ENCODE results near the gene CREB3L4.
A peak's percentile ranks its signal among the peaks of the same experiment; 100 is the strongest.

The CREB3L4 gene

DNA sequence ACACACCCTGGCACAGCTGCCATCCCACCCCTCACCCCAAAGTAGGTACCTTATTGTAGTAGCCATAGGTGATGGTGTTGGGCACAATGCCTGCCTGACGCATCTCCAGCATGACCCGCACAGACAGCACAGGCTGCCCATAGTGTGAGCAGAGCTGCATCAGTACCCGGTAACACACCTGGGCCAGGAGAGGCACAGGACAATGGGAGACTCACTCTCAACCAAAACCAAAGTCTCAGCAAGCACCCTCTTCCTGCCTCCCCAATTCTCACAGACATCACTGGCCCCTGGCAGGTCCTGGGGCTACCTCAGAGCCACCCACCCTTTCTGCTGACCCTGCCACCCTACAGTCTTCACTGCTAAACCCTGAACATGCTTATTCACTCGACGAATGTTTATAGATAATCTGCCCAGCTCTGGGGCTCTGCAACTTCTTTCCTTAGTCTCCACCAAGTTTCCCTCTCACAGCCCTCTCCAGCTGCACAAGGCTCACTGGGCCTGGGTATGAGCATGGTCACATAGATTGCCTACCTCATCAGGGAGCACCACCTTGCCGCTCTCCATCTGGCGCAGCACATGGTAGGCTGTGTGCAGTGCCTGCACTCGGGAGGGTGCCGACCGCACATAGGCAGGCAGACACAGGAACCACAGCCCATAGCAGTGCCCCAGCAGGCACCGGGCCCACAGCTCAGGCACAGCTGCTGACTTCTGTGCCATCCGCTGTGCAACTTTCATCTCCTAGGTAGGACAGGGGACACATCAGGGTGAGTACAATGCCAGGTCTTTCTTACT, 31.5 kb upstream of the CREB3L4 start:
- DNase-seq: no peak

DNA sequence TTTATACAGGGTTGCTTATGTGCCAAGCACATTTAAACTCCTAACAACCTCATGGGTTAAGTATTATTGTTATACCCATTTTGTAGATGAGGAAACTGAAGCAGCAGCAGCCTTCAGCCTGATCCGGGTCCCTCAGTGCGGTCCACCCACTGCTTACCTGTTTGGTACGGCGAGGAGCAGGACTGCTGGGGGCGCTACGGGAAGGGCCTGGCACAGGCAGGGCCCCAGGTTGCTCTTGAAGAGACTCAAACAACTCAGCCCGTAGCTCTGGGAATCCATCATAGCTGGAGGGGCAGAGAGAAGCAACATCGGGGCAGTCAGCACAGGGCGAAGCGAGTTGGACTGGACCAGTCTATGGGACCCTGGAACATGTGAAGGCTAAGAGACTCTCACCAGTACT, 30.4 kb upstream of the CREB3L4 start:
- no peak for DNase-seq

DNA sequence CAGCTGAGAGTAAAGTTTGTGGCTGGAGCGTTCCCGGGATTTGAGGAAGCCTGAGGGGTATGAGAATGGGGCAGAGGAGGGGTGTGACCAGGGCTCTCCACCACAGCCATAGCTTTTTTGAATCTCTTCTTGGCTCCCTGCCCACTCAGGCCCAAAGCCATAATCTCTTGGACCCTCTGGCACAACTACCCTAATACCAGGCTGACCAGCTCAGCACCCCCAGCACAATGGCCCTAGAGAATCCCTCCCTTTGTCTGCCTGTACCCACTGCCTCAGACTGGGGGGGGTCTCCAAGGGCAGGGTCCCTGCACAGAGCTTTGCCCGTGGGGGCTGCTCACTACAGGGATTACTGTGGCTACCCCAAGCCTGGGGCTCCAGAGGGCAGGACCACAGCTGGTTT, 28.7 kb upstream of the CREB3L4 start:
- no peak for DNase-seq

DNA sequence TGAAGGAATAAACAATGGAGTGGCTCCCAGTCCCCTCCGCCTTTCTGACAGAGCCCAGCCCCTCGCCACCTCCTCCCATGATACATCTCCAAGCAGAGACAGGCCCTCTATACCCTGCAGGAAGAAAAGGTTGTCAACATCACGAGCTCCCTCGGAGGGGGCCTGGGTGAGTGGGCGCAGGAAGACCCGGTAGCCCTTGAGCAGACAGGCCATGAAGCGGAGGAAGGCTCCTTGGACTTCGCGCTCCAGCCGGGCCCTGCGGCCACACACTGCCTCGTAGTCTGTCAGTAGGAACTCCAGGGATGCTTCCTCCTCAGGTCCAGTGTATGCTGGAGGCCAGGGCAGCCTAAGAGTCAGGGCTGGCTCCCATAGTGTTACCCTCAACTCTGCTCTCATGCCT, 28.2 kb upstream of the CREB3L4 start:
- DNase-seq: no peak

DNA sequence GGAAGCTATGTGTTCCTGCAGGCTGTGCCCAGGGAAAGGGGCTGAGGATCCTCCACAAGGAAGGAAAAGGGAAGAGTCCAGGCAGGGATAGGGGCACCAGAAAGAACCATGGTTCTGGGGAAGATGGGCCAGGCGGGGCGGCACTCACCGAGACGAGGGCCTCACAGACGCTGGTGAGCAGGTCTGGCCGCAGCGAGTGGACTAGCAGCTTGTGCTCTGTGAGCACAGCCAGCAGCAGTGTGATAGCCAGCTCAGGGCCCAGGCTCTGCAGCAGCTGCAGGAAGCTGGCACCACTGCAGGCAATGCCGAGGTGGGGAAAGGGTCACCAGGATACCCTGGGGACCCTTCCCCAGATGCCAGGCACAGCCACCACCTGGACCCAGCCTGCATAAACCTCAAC, 26.9 kb upstream of the CREB3L4 start:
- no peak for DNase-seq

DNA sequence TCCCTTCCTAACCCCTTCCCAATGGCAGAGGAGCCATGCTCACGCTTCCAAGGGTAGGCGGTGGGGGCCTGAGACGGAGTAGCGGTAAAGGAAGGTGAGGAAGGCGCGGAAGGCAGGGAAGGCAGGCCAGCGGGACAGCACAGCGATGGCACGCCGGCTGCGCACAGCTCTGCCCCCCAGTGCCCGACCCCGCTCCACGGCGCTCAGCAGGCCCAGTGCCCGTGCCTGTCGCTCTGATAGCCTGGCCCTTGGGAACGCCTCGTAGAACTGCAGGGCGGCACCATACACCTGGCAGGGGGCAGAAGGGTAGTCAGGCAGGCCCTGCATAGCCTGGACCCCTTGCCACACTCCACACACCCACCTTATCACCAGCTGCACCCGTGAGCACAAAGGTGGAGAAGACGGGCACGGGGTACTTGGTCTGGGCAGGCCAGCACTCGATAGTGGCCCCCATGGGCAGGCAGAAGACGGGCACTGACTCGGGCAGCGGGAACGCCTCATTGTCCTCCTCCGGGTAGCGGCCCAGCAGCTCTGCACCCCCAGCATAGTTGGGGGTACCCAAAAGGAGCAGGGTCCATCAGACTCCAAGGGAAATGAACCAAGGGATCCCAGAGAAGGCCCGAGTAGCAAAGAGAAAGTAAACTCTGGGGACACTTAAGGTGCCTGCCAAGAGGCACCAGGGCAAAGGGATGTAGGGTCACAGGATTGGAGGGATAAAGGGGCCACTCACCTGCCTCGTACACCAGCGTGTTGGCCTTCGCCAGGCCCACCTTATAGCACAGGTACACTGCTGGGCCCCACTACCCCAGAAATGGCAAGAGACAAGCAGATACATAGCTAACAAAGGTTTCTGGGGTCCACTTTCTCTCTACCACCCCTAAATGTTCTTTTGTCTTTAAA, 25.6 kb upstream of the CREB3L4 start:
- DNase-seq: no peak

DNA sequence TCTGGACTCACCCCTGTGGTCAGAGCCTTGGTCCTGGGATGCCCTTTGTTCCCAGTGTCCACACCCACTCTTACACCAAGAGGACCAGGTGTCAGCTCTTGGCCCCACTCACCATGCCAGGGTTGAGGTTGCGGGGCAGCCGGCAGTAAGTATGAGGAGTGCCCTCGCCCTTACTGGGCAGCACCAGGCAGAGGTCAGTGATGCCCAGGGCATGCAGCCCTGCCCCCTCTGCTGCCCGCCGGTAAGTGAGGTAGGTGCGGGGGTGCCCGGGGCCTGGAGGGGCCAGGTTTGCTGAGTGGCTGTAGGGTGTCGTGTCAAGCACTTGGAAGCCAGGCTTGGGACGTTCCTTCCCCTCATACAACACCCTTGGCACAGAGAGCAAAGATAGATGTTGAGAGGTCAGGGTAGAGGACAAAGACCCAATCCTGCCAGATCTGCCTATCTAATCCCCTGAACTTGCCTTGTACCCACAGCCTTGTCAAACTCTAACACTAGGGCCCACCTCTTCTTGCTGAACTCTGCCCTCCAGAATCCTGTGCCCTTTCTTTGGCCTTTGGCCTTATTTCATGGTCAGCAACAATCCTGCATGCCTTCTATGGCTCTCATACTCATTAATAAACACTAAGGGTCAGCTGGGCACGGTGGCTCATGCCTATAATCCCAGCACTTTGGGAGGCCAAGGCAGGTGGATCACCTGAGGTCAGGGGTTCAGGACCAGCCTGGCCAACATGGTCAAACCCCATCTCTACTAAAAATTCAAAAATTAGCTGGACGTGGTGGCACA, 24.7 kb upstream of the CREB3L4 start:
- no peak for DNase-seq

DNA sequence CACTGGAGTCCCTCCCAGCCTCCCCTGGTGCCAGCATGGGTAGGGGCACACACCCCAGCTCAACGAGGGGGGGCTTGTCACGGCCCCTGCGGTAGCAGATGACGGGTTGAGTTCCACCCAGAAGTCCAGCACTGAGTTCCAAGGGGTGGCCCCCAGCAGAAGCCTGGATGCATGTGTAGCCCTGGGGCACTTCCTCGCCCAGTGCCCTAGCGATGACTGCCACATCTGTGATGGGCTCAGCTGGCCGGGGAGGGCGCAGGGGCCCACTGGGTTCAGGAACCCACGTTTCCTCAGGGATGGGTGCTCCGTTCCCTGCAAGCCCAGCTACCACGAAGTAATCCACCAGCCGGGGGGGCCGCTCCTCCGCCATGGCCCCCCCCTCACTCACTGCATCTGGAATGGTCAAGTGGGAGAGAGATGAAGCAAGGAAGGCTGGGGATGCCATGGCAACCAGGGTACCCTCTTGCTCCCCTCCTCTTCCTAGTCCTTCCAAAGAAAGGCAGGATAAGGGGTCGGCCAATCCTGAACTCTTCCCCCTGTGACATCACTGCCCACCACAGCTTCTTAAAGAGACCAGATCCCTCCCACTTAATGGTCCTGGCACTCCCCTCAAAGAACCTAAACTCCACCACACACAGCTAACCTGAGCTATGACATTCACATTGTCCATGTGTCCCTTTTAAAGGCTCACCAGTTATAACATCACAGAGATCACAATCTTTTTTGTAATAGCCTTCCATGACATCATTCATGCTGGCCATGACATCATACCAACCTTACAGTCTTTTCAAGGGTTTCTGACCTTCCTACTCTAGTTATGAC, 23.5 kb upstream of the CREB3L4 start:
- DNase-seq: no peak

DNA sequence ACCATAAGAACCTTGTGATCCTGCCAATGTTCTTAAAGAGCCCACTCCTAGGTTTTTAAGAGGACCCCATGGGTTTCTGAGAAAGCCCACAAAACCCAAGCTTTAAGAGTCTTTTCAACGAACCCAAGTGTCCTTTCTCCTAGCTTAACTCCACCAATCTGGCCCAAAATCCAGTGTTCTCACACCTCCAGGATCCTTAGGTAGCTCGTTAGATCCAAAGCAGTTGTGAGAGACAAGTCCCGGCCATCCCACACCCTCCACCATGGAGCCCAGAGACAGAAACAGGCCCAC, 22.9 kb upstream of the CREB3L4 start:
- no peak for DNase-seq

DNA sequence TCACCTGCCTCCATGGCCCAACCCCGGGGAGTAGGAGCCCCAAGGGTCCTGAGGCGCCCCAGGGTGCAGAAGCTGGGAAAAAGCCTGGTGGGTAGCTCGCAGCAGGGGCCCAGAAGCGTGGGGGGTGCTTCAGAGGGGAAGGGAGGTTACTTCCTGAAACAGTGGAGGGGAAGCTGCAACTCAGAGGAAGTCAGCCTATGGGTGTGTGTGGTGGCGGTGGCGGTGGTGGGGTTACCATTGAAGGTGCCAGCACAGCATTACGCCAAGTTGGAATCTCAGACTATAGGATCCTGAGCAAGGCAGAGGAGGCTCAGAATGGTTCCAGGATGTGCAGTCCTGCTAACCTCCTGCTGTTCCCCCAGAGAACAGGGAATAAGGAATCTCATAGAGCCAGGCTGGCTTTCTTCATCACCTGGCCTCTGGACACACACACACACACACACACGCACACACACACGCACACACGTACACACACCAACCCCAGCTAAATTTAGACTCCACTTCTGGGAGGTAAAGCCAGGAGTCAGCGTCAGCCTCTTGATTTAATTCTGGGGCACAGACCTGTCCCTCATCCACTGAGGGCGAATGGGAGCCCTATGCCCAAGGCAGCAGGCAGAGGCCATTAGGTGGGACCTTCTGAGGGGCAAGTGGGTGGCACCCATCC, 22.4 kb upstream of the CREB3L4 start:
- peak in 14 of 56 donors; percentile 11 to 36 (median 21) for DNase-seq

DNA sequence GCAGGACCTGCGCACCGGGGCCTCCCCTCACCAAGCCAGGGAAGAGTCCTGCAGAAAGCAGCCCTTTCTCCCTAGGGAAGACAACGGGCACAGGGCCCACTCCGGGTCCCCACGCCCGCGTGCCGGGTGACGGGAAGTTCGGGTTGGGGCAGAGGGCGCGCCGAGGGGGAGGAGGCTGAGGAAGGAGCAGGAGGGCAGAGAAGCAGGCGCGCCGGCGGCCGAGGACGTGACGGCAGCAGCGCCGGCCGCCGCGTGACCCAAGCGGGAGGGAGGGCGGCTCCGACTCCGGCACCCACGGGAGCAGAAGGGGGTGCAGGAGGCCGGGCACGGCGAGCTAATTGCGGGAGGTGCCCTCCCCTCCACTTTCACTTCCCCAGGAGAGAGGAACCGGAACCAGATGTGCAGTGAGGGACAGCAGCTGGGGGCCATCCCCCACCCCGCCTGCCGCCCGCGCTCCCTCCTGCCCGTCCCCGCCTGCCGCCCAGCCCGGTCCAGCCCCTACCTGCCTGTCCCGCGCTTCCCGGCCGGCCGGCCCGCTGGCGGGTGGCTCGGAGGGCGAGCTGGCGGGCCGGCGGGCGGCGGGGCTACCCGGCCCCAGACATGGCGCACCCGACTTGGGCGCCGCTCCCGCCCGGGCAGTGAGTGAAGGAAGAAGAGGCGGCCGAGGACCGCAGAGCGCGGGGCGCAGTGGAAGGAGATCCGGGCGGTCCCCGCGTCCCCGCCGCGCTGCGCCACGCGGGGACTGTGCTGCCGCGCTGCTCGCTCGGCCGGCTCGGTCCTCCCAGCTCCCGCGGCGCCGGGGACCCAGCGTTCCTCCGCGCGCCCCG, 21.7 kb upstream of the CREB3L4 start:
- peak in 52 of 56 donors; percentile 25 to 83 (median 62) for DNase-seq

DNA sequence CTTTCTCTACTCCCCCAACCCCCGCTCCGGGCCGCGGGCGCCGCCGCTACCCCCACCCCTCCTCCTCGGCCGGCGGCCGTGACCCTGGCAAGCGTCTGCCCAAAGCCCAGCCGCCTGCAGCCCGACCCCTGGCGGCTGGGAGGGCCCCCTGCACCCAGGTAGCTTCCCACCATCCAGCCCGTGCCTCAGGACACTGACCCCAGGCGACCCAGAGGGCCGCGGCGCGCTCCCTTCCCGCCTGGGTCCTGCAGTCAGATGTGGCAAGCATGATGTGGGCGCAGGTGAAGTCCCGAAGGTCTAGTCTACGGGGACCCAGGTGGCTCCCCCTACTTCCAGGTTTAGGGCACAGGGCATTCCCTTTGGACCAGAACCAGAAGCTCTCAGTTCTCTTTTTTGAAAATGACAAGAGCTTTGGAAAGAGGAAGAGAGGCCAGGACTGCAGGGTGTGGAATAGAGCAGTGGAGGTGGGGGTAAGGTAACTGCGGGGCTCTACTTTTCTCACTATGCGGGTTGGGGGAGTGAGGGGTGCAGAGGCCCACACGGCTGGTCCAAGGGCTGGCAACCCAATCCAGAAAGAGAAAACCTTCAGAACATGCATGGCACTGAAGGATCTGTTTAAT, 21.0 kb upstream of the CREB3L4 start, which contains the start of gene DENND4B:
Gene DENND4B (minus strand): TSS at position 97 of the 620 bp plus-strand sequence. CDS start 2,344 bp downstream, outside the sequence.
- DNase-seq: peak in 53 of 56 donors; percentile 26 to 82 (median 61)

DNA sequence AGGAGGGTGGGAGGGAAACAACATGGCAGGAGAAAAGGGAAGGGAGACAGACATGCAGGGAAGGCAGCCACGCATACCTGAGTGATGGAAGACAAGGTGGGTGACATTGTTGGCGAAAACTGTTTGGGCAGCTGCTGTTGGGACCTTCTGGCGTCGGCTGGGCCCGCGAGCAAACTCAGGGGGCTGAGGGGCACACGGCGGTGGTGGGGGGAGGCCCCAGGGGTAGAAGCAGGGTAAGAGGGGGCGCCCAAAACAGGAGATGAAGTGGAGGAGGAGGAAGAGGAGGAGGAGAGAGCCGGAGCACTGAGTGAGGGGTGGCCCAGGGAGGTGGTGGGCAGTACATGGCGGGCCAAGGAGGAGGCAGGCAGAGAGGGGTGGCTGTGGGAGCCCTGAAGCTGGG, 16.5 kb upstream of the CREB3L4 start:
- DNase-seq: no peak

DNA sequence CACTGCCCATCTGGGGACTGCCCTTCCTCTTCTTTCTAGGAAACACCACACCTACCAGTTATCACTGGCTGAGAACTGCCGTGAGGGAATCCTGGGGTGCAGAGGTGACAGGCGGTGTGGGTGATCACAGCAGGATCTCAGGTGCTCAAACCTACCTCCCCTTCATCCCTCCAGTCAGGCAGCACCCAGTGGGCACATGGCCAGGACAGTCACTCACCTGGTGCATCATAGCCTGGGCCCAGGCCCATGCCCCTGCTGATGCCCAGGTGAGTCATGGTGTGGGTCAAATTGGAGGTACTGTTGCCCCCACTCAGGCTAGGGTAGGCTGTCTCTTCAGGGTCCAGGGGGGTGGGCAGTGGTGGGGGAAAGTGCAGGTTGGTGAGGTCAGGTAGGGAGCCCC, 15.9 kb upstream of the CREB3L4 start:
- no peak for DNase-seq

DNA sequence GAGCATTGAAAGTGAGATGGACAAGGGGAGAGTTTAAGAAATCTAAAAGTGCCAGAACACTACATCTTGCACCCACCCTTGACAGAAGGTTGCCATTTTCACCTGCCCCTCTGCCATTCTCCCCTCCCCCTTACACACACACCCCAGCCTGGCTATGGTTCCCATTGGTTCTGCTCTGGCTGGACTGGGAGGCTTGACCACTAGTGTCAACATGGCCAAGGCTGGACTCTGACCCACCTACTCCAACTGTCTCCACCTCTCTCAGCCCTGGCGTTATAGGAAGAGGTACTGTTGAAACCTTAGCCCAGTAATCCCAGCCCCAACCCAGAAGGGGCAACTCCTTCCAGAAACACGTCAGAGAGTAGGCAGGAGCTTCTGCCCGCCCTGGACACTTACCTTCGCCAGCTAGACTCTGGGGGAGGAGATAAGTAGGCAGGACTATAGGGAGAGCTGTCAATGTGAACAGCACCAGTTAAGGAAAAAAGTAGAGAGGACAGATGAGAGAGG, 13.8 kb upstream of the CREB3L4 start:
- no peak for DNase-seq

DNA sequence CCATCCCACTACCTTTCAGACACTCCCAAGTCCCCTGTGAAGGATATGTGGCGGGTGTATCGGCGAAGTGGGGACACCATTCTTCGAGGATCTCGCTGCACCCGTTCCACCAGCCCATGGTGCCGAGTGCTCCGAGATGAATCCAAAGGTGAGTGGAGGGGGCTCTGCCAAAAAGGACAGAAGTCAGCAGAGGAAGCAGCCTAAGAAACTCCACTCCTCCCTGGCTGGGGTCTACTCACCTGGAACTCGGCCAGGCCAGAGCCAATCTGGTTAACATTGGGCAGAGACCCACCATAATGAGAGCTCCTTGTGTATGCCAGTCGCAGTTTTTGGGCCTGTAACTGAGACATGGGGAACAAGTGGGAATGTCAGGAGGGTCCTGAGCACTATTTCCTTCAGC, 12.9 kb upstream of the CREB3L4 start:
- DNase-seq: no peak

DNA sequence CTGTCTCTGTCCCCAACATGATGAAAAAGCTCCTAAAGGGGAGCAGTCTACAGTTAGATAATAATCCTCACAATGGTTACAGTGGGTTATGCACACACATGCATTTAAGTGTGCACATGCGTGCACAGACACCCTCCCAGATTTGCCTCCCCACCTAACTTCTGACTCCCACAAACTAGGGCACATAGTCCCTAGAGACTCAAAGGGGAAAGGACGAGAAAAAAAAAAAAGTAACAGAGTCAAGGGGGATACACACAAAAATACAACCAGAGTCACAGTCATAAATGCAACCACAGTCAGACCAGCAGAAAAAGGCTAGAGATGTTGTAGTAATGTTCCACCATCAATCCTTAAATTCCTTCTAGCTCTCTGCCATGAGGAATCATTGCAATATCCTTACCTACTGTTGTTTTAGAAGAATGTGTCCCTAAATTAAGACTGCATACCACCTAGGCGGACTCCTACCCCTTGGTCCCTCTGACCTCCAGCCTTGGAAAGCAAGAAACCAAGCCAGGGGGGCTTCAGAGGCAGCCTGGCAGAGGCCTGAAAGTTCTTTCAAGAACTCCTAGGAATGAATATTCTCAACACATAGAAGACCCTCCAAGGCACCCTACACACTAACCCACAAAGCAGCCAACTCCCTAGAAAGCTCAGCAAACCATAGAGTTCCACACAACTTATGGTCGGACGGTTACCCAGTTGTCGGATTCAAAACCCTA, 10.5 kb upstream of the CREB3L4 start:
- no peak for DNase-seq

DNA sequence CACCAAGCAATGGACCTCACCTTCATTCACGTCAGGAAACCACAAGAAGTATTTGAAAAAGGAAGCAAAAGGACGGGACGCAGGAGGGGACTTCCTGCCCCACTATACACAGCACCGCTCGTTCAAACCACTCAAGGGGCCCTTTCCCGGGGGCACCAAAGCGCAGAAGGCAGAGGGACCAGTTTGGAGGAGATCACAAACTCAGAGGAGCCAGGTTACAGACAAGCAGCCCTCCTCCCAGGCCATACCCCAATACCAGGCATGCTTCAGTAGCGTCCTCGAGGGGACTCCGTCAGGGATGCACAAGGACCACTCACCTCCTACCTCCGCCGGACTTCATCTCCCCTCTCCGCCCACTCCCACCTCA, 10.0 kb upstream of the CREB3L4 start:
- peak in 1 of 56 donors; percentile 44 for DNase-seq

Data from amygdala (tissue), 56 donors.